GM18909 (cell line): ENCODE data around the gene CHIT1.

Source experiments
- ATAC-seq: cut with Tn5 transposase; IDR thresholded peaks from one replicate; pipeline ENCODE4 v1.9.1; 2021; ENCODE audit warnings: mild to moderate bottlenecking; ENCODE audit not compliant: unreplicated experiment, poor library complexity

Gene CHIT1

DNA sequence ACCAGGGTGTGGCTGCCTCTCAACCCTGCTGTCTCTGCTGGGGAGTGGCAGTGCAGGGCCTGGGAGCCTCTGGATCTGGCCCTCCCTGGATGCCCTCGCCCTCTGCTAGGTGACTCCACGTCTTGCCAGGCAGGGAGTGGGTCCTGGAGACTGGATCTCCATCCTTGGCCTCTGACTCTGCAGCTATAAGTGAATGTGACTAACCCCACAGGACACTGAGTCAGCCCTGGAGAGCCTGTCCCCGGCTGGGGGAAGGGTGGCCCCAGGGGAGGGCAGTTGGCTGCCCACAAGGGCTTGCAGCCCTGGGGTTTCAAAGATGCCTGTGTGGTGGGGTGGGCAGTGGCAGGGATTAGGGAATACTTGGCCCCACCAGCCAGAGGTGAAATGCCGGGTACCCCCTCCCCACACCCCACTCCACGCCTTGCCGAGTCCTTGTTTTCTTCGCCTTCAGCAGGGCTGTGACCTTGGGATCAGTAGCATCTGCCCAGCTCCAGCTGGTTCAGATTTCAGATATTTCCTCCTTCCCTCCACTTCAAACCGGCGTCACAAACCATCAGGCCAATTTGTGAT lies 51.9 kb downstream of the CHIT1 start:
- ATAC-seq: no peak

DNA sequence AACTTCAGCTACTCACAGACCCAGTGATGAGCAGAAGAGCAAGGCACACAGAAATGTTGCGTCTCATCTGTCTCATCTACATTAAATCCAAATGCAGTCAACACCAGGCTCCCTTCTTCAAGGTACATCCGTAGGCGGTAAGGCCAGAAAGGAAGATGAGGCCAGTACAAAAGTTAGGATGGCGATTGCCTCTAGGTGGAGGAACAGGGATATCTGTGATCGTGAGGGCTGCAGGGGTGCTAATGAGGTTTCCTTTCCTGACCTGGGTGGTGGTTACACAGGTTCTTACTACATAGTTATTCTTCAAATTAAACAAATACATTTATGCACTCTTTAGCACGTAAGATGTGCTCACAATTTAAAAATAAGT lies 52.5 kb downstream of the CHIT1 start:
- no peak for ATAC-seq

GRCh38 chr1:203176273-203177035 lies 53.0 kb downstream of the CHIT1 start:
- no peak for ATAC-seq

DNA sequence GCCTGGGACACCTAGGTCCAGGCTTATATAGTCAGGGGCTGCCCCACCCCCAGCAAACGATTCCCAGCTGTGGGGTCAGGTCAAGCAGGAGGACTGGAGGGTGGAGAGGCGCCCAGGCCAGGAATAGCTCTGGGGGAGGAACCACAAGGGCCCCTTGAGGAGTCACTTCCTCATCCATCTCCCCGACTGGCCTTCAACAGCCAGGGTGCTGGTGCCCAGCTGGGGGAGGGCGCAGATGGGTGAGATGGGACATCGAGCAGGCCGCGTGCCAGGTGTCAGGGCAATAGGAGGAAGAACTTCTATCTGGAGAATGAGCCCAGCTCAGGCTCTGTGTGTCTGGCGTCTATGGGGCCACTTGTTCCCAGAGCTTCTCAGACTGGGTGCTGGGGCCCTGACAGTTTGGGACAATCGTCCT lies 53.6 kb downstream of the CHIT1 start:
- no peak for ATAC-seq

DNA sequence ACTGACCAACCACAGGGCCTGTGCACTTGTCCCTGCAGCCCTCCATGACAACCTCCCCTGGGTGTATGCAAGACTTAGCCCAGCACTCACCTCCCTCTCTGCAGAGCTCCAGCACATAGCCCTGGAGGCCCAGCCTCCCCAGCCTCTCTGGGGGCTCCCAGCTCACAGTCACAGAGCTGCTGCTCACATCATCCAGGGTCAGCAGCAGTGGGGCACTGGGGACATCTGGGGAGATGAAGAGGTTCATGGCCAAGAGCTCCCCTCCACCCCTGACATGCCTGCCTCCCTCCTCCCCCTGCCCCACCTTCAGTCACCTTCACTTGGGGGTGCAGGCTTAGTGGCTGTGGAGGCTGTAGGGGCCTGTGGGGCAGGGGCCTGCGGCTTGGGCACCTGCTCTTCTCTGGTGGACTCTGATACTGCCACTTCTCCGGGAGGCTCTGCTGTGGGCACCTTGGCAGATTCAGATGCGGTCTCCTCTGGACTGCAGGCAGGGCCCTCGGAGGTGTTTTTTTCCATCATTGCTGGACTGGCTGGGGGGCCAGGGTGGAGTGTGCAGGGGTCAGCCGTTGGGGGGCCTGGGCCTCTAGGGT lies 54.1 kb downstream of the CHIT1 start, which contains the start of gene MYBPH:
Gene MYBPH, minus strand, starts transcription at position 590 of the 590 bp plus-strand sequence. Its CDS starts 71 bp downstream, at position 519.
- ATAC-seq: no peak

- no peak for ATAC-seq
These were observed 55.0 kb downstream of the CHIT1 start for GRCh38 chr1:203174324-203174985.

DNA sequence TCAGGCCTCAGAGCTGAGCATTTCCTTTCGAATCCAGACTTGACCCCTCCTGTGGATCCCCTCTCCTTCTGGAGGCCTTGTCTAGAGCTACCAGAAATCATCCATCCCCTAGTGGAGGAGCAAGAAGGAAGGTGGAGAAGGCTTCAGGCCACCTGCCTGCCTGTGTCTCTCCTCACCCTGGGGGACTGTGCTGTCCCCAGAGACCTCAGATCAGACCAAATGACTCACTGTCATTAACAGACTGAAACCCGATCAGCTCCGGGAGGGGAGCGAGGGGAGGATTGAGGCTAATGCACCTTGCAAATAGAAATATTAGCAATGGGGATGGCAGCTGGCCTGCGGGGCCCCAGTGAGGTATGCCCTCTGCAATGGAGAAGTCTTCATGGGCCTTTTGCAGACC lies 55.9 kb downstream of the CHIT1 start:
- ATAC-seq: peak; percentile 83

DNA sequence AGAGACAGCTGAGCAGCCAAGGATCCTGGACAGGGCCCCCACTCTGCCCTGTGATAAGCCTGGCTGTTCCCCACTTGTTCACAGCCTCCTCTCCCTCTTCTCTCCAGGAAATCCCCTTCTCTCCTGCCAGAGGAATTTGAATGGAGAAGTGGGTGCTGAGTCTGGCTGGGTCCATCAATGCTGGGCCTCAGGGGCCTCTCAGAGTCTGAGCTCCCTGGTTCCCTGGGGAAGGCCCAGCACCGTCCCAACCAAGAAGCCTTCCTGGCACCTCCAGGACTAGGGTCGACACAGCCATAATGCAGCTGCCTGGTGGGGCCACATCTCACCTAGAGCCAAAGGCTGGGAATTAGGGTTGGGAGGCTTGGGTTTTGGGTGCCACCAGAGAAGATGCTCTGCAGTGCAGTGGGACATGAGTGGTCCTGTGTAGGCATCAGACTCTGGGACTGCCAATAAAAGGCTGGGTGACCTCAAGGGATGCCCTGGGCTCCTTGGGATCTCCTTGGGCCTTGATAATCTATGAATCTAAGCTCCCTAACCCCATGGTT lies 56.4 kb downstream of the CHIT1 start:
- peak; percentile 5 for ATAC-seq

GRCh38 chr1:203172184-203173010 lies 57.1 kb downstream of the CHIT1 start:
- ATAC-seq: no peak

DNA sequence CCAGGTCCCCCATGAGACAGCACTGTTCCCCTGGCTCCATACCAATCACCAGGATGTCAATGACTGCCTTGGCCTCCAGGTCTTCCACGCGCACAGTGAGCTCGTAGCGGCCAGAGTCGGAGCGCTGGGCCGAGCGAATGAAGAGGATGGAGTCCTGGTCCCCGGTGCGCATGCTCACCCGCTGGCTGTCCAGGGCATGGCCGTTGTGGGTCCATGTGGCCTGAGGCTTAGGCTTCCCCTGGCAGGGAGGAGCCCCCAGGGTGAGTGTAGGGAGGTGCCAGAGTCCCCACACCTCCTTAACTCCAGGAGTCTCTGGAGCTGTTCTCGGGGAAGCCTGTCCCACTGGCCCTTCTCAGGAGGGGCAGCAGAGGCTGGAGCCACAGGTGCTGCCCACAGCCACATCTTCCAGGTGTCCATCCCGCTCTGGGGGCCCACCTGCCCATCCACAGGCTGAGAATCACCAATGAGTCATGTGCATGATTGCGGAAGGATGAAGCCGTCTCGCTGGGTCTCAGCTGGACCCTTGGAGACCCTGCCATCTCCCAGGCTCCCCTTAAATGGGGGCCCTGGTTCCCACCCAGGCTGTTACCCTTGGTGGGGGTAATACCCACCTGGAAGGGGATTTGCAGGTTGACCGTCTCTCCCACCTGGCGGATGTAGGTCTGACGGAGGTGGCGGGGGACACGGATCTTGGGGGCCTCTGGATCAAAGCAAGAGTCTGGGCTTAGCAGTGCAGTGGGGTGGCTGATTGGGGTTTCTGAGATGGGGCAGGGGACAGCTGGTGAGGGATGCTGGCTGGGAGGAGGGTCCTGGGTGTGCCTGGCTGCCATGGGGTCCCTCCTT lies 57.9 kb downstream of the CHIT1 start:
- no peak for ATAC-seq

DNA sequence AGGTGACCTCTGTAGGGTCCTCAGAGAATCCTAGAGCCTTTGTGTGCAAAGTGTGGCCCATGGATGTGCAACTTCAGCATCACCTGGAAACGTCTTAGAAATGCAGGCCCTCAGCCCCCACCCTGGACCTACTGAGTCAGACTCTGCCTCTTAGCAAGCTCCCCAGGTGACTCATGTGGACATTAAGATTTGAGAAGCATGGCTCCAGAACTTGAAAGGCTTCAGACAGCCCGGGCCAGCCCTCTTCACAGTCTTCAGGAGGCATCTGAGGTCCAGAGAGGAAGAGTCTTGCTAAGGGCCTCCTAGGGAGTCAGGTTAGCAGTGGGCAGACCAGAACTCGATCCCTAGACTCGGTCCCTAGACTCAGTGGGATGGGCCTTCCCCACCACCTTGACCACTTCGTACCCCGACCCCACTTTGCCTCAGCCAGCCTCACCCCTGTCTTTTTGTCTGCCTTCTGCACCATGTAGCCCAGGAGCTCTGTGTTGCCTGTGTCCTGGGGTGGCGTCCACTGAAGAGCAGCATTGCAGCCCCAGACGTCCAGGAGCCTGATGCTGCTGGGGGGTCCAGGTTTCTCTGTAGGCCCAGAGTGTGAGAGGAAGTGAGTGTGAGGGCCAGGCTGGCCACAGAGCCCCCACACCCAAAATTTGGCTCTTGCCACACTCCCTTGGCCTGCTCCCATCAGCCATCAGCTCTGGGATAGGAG lies 58.7 kb downstream of the CHIT1 start:
- no peak for ATAC-seq

- no peak for ATAC-seq
These were observed 59.5 kb downstream of the CHIT1 start for GRCh38 chr1:203169770-203170520.

- no peak for ATAC-seq
These were observed 60.5 kb downstream of the CHIT1 start for GRCh38 chr1:203168991-203169390.

- ATAC-seq: no peak
These were observed 61.2 kb downstream of the CHIT1 start for GRCh38 chr1:203168256-203168786.

GRCh38 chr1:203167913-203168200 lies 61.6 kb downstream of the CHIT1 start:
- no peak for ATAC-seq

DNA sequence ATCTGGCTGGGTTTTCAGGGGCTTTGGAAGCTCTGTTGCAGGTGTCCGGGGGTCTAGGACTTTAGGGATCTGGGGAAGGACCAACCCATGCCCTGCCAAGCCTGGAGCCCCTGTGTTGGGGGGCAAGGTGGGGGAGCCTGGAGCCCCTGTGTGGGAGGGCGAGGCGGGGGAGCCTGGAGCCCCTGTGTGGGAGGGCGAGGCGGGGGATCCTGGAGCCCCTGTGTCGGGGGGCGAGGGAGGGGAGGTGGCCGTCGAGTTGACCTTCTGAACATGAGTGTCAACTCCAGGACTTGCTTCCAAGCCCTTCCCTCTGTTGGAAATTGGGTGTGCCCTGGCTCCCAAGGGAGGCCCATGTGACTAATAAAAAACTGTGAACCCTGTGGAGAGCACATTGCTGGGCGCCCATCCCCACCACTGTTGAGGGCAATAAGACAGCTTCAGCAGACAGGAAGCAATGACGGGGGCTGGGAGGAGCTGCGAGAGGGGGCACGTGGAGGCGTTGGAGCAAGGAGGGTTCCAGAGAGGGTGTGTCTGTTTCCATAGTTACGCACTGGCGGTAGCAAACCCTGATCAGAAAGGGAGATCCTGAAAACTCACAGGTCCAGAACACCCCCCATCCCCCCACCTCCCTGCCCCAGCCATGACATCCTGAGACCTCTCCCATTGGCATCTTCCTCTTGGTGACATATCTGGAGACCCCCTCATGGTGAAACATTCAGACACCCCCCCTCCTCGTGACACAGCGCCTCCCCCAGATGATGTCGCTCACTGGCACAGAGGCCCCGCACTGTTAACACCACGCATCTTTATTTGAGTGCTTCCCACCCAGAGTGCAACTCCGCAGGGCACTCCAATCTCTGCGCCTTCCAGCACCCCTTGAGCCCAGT lies 62.2 kb downstream of the CHIT1 start:
- ATAC-seq: no peak
